Medulla oblongata (tissue), 1 donor: ENCODE measurements around the gene TENM4.
A peak's percentile ranks its signal among the peaks of the same experiment; 100 is the strongest.

Source experiments
- DNase-seq: peaks from one replicate; pipeline ENCODE4 v3.0.0-alpha.2; 2015; ENCODE audit errors: extremely low spot score

The TENM4 gene

GRCh38 chr11:78714539-78714938 lies 726.3 kb downstream of the TENM4 start:
- no peak for DNase-seq

DNA sequence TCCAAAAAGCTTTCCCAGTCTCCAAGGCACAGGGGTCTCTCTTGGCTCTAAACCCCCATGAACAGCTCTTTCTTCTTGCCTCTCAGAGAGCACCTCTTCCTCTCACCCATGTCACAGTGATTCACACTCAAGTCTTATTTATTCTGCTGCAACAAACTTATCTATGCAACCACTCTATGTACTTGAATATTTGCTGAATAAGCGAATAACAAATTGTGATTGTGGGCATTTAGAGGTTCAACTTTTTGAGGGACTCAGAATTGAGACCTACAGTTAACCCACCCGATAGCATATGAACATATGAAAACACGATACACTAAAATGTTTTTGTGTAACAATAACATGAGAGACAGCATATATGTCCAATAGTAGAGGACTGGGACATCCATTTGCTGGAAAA lies 729.1 kb downstream of the TENM4 start:
- DNase-seq: no peak

GRCh38 chr11:78710417-78710816 lies 730.4 kb downstream of the TENM4 start:
- no peak for DNase-seq

- DNase-seq: no peak
Observed at GRCh38 chr11:78708388-78708787, 732.4 kb downstream of the TENM4 start.

- DNase-seq: no peak
Observed at GRCh38 chr11:78706551-78706950, 734.3 kb downstream of the TENM4 start.

- DNase-seq: no peak
Observed at GRCh38 chr11:78704811-78705210, 736.0 kb downstream of the TENM4 start.

- DNase-seq: no peak
Observed at GRCh38 chr11:78699609-78700135, 741.2 kb downstream of the TENM4 start.

DNA sequence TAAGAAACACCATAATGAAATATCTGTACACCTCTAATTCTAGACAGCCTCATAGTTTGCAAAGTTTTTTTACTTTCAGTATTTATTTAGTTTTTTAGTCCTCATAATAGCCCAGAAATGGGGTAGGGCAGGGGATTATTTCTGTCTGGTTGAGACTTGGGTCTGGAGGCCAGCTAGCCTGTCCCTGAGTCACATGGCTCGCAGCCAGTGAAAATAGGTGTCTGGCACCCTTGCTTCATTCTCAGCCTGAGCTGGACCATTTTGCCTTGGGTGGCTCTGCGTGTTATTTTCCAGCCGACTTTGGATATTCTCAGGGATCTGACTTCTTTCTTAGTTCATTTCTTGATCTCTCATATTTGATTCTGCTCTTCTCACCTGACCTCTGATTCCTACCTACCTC lies 742.2 kb downstream of the TENM4 start:
- peak; percentile 30 for DNase-seq

DNA sequence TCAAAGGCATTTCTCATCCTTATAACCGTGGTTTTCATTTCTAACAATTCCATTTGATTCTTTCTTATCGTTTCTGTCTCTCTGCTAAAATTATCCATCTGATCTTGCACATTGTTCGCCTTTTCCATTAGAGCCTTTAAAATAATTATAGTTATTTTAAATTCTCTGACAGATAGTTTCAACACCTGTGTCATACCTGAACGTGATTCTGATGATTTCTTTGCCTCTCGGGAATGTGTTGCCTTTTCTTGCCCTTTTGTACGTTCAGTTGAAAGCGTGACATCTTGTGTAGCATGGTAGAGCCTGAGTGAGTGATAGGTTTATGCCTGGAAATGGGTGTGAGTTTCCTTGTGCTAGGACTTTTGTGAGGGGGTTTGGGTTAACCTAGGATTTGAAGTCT lies 744.7 kb downstream of the TENM4 start:
- no peak for DNase-seq

GRCh38 chr11:78694152-78694551 lies 746.7 kb downstream of the TENM4 start:
- DNase-seq: no peak

DNA sequence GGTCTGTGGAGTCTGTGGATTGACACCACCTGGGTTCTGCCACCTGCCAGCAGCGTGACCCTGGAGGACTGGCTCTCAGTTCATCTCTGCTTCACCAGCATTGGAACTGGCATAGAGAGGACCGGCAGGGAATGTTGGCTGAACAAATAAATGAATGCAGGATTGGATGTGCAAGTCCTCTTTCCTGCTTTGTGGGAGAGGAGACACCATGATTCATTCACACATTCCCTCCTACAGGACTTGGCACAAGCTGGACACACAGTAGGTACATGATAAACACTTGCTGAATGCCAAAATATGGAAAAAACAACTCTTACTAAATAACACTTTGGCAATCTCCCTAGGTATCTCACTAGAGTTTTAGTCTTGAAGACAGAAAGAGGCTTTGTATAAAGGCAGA lies 749.6 kb downstream of the TENM4 start:
- DNase-seq: no peak

GRCh38 chr11:78690352-78690987 lies 750.4 kb downstream of the TENM4 start:
- no peak for DNase-seq

- DNase-seq: no peak
Observed at GRCh38 chr11:78689585-78690153, 751.2 kb downstream of the TENM4 start.

DNA sequence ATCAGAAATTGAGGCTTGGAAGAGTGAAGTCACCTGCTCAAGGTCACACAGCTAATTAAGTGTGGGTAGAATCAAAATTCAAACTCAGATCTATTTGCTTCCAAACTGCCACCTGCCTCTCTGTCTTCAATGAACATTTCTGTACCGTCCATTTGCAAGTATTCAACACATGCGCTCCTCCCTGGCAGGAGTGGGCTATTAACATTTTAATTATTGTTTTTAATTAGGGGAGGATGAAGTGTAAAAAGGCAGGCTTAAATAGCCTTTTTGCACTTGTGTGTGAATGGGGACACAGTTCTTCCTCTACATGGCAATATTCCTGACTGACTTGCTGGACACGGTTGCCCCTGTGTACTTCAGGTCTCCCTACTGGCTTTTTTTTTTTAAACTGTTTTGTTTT lies 751.7 kb downstream of the TENM4 start:
- DNase-seq: no peak

DNA sequence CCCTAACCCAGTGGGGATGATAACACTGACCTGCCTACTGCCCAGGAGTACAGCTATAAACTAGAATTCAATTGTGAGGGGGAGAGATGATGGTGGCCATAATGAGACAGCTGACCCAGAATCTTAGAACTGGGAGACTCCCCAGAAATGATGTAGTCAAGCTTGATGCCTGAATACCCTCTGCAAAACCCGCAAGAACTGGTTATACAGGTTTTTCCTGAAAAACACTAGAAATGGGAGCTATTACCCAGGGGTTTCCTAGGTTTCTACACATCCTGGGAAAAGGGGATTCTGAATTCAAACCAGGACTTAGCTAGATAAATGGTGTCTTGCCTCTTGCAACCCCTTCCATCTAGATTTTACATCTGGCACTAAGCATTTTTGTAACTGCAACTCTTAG lies 752.4 kb downstream of the TENM4 start:
- DNase-seq: no peak

- no peak for DNase-seq
Observed at GRCh38 chr11:78685156-78685555, 755.7 kb downstream of the TENM4 start.

- no peak for DNase-seq
Observed at GRCh38 chr11:78684377-78684776, 756.5 kb downstream of the TENM4 start.

GRCh38 chr11:78683774-78684173 lies 757.1 kb downstream of the TENM4 start:
- DNase-seq: no peak

- DNase-seq: no peak
Observed at GRCh38 chr11:78676026-78676557, 764.7 kb downstream of the TENM4 start.

DNA sequence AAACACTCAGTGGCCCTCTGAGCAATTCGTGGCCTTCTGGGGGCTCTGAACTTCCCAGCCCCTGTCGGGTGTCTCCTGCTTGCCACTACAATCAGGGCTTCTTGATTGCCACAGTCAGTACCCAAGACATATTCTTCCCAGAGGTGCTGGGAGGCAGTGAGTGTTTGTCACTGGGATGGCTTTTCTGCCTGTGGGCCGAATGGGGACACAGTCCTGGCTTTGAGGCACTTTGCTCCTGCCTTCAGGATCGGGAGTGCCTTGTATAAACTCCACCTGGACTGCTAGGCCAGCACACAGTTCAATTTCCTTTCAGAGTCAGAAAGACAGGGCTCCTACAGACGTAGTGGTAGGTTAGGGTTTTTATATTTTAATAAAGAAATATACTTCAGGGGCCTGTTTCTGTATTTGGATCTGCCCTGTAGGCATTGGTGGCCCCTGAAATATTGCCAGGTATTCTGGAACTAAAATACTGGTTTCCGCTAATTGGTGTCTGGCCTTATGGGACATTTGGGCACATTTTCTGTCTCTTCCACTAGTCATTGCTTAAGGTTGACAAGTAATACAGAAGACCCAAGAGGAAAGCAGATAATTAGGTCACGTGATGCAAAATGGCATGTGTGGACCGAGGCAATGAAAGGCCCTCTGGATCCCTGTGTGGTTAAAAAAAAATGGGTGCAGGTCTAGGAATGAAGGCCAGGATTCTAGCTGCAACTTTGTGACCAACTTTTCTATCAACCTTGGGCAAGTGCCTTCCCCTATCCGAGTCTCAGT lies 767.8 kb downstream of the TENM4 start:
- no peak for DNase-seq

- DNase-seq: no peak
Observed at GRCh38 chr11:78669249-78669648, 771.6 kb downstream of the TENM4 start.

GRCh38 chr11:78667461-78667860 lies 773.4 kb downstream of the TENM4 start:
- DNase-seq: no peak

DNA sequence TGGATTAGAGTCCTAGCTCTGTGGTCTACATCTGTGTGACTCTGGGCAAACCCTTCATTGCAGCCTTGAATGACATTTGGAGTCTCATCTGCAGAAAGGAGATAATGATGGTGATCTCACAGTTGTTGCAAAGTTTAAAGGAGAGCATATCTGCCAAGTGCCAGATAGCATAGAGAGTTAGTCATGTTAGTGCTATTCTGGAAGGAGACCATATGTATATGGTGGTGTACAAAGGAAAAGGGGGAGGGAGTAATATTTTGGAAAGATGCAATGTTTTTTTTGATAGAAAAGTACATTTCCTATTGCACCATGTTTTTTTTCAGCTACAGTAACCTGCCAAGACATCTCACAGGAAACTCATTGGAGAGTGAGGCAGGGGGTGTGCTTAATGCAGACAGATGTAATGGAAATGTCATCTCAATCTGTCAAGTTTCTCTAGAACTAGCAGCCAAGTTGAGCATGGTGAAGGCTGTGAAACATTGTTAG lies 774.1 kb downstream of the TENM4 start:
- DNase-seq: no peak
